ENCODE measurements around the gene SEMA5B. TPM values are rescaled to one million over a fixed set of nuclear protein-coding genes. Genes with fewer than 3 reads are reported as not detected.
A peak's percentile ranks its signal among the peaks of the same experiment; 100 is the strongest.

The SEMA5B gene
- total and polyA plus RNA-seq, 12 donors = 0.35 to 4.3 (median 1.8) TPM

GRCh38 chr3:122942937-122943827, 84.4 kb downstream of the SEMA5B start:
- H3K27ac ChIP-seq = no peak overlapping the region
- H3K36me3 ChIP-seq (replicated peaks in 1 of 2) = no peaks in the 10 kb centered on the region
- peak; percentile 76 to 87 (median 82) for DNase-seq
- 53 to 69% (median 55%) methylated on average over 11 to 23 of the region's 23 CpGs for WGBS, 4 donors
- no peak overlapping the region for H3K4me3 ChIP-seq
- H3K4me1 ChIP-seq (replicated peaks in 1 of 2) = peaks cover 0 to 11% of the 10 kb centered on the region in 2 donors
- TF ChIP-seq, protein P1, sequence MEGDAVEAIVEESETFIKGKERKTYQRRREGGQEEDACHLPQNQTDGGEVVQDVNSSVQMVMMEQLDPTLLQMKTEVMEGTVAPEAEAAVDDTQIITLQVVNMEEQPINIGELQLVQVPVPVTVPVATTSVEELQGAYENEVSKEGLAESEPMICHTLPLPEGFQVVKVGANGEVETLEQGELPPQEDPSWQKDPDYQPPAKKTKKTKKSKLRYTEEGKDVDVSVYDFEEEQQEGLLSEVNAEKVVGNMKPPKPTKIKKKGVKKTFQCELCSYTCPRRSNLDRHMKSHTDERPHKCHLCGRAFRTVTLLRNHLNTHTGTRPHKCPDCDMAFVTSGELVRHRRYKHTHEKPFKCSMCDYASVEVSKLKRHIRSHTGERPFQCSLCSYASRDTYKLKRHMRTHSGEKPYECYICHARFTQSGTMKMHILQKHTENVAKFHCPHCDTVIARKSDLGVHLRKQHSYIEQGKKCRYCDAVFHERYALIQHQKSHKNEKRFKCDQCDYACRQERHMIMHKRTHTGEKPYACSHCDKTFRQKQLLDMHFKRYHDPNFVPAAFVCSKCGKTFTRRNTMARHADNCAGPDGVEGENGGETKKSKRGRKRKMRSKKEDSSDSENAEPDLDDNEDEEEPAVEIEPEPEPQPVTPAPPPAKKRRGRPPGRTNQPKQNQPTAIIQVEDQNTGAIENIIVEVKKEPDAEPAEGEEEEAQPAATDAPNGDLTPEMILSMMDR (IDR thresholded peaks at IDR 0.05) = peak; percentile 85 to 94 (median 90)
- no peak for TF ChIP-seq POLR2A (IDR thresholded peaks at IDR 0.05)
- no peaks in the 10 kb centered on the region for H3K27me3 ChIP-seq
- intact Hi-C loops (cut with DNase I) = loop anchor here in 1 of 2 donors (5.0 kb wide), 2 partner anchors 84 to 319 kb away; partner anchors contain the start of gene SEMA5B
- no peaks in the 10 kb centered on the region for H3K9me3 ChIP-seq (replicated peaks in 1 of 3)

DNA sequence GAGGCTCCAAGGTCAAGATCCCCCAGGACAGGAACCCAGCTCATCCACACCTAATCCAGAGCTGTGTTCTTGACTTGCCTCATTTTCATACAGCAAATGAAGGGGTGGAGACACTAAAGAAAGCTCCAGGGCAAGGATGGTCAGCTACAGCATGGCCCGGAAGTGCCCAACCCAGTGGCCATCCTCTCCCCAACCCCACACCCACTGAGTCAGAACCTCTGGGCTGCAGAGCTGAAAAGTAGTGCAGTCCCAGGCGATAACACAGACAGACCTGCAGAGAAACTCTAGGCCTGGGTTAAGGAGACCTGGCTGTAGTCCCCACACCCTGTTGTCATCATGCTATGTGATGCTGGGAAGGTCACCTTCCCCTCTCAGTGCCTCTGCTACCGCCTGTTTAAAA, 85.3 kb downstream of the SEMA5B start:
- intact Hi-C loops (cut with DNase I) = loop anchor here in 1 of 2 donors (5.0 kb wide), 2 partner anchors 85 to 320 kb away; partner anchors contain the start of gene SEMA5B
- no peak for TF ChIP-seq POLR2A (IDR thresholded peaks at IDR 0.05)
- TF ChIP-seq, protein P1 (IDR thresholded peaks at IDR 0.05) = no peak
- 79 to 95% (median 85%) methylated on average over 3 of the region's 3 CpGs for WGBS, 4 donors

DNA sequence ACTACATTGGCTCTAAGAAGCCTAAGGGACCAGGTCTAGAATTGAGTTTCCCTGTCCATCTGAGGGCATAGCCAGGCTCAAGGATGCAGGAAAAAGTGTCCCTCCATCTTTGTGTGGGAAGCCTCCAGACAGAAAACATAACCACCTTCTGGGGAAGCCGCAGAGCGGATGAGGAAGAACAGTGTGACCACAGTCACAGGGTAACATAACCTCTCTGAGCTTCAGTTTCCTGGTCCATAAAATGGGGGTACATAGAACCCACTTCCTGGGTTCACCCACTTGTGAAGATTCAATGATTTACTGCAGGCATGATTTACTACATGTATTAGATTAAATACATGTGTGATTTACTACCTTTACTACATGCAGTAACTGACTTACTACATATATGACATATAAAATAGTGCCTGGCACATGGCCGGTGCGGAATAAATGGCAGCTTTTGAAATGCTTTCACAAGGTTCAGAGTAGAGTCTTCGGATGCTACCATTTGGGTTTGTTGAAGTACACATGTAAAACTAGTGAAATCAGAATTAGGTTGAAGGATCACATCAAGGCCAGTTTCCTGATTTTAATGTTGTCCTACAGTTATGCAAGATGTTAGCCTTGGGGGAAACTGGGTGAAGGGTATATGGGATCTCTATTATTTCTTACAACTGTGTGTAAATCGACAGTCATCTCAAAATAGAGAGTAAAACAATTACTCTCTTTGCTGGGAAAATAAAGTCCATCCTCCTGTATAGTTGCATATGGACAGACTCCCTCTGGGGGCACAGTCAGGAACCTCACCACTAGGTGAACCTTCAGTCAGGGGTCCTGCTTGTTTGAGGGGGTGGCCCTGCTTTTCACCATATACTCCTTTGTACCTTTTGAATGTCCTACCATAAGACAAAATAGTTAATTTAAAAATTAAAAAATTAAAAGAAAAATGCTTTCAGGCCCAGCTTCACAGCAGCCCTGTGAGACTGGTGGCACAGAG, 86.0 kb downstream of the SEMA5B start:
- Histone ChIP-seq H3K4me1 (replicated peaks in 1 of 2) (peaks cover 0 to 11% of the 10 kb centered on the region in 2 donors), H3K4me3 (no peak overlapping the region), H3K9me3 (replicated peaks in 1 of 3) (no peaks in the 10 kb centered on the region), H3K27ac (no peak overlapping the region), H3K36me3 (replicated peaks in 1 of 2) (no peaks in the 10 kb centered on the region), H3K27me3 (no peaks in the 10 kb centered on the region)
- TF ChIP-seq, protein P1 (IDR thresholded peaks at IDR 0.05) = peak in 2 of 6 experiments; percentile 26 to 28
- no peak for TF ChIP-seq POLR2A (IDR thresholded peaks at IDR 0.05)
- DNase-seq = no peak
- 85 to 93% (median 88%) methylated on average over 6 of the region's 6 CpGs for WGBS, 4 donors
- intact Hi-C loops (cut with DNase I) = loop anchor here in 1 of 2 donors (5.0 kb wide), 2 partner anchors 86 to 321 kb away; partner anchors contain the start of gene SEMA5B

More for the DNA sequence above, 85.3 kb downstream of the SEMA5B start:
- peaks cover 0 to 11% of the 10 kb centered on the region in 2 donors for H3K4me1 ChIP-seq (replicated peaks in 1 of 2)
- H3K4me3 ChIP-seq = no peak overlapping the region
- H3K27ac ChIP-seq = no peak overlapping the region
- no peaks in the 10 kb centered on the region for H3K36me3 ChIP-seq (replicated peaks in 1 of 2)
- no peak for DNase-seq
- no peaks in the 10 kb centered on the region for H3K9me3 ChIP-seq (replicated peaks in 1 of 3)
- H3K27me3 ChIP-seq = no peaks in the 10 kb centered on the region
